GM13976 (cell line): ENCODE data around the gene TMEM255B.

Source experiments
- DNase-seq: peaks from one replicate; pipeline ENCODE4 v3.0.0; 2012; ENCODE audit warnings: low spot score
- CTCF ChIP-seq: IDR thresholded peaks from 2 replicates; pipeline ENCODE4 v1.5.1; 2012; ENCODE audit warnings: borderline replicate concordance, mild to moderate bottlenecking; ENCODE audit not compliant: insufficient read depth; ENCODE audit errors: extremely low read depth, missing control alignments, control extremely low read depth
- in situ Hi-C: fragments of 300-500 bp; cut with MboI; formaldehyde crosslinking; loops from one replicate; pipeline ENCODE4 v1.12.0; 2022; ENCODE audit warnings: low sequenced_read_pairs, mixed read lengths, inconsistent platforms; ENCODE audit not compliant: unreplicated experiment

The TMEM255B gene

GRCh38 chr13:113768018-113768905, 9.2 kb downstream of the TMEM255B start:
- DNase-seq, result no peak
- TF ChIP-seq CTCF, result no peak
- in situ Hi-C loops, result no loop called here

- DNase-seq, result no peak
- in situ Hi-C loops, result no loop called here
- TF ChIP-seq CTCF, result no peak
Observed at GRCh38 chr13:113769106-113769505, 10.1 kb downstream of the TMEM255B start.

GRCh38 chr13:113769881-113770280, 10.9 kb downstream of the TMEM255B start:
- TF ChIP-seq CTCF, result no peak
- in situ Hi-C loops, result no loop called here
- no peak for DNase-seq

- no peak for DNase-seq
- no peak for TF ChIP-seq CTCF
- in situ Hi-C loops, result no loop called here
Observed at GRCh38 chr13:113770441-113770840, 11.4 kb downstream of the TMEM255B start.

- in situ Hi-C loops, result no loop called here
- TF ChIP-seq CTCF, result no peak
- DNase-seq, result no peak
Observed at GRCh38 chr13:113770937-113771336, 11.9 kb downstream of the TMEM255B start.

- DNase-seq, result no peak
- TF ChIP-seq CTCF, result no peak
- in situ Hi-C loops, result no loop called here
Observed at GRCh38 chr13:113771709-113772331, 12.8 kb downstream of the TMEM255B start.
